ENCODE results near the gene PRRC2A.

PRRC2A gene

GRCh38 chr6:31620586-31621319 lies at the start of gene PRRC2A:
Gene PRRC2A, plus strand, starts transcription at chr6:31620715. Its CDS starts 2,075 bp downstream, at chr6:31622790.
- peak; percentile 99 for DNase-seq

- peak; percentile 80 for DNase-seq
These were observed 48.2 kb upstream of the PRRC2A start, which contains the start of gene LTA for GRCh38 chr6:31572041-31572911. Gene LTA, plus strand, starts transcription at chr6:31572289. Its CDS starts 454 bp downstream, at chr6:31572743.

- no peak for DNase-seq
These were observed 47.0 kb upstream of the PRRC2A start for GRCh38 chr6:31573239-31574105.

DNA sequence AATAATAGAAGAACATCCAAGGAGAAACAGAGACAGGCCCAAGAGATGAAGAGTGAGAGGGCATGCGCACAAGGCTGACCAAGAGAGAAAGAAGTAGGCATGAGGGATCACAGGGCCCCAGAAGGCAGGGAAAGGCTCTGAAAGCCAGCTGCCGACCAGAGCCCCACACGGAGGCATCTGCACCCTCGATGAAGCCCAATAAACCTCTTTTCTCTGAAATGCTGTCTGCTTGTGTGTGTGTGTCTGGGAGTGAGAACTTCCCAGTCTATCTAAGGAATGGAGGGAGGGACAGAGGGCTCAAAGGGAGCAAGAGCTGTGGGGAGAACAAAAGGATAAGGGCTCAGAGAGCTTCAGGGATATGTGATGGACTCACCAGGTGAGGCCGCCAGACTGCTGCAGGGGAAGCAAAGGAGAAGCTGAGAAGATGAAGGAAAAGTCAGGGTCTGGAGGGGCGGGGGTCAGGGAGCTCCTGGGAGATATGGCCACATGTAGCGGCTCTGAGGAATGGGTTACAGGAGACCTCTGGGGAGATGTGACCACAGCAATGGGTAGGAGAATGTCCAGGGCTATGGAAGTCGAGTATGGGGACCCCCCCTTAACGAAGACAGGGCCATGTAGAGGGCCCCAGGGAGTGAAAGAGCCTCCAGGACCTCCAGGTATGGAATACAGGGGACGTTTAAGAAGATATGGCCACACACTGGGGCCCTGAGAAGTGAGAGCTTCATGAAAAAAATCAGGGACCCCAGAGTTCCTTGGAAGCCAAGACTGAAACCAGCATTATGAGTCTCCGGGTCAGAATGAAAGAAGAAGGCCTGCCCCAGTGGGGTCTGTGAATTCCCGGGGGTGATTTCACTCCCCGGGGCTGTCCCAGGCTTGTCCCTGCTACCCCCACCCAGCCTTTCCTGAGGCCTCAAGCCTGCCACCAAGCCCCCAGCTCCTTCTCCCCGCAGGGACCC lies 46.1 kb upstream of the PRRC2A start:
- peak; percentile 46 for DNase-seq

DNA sequence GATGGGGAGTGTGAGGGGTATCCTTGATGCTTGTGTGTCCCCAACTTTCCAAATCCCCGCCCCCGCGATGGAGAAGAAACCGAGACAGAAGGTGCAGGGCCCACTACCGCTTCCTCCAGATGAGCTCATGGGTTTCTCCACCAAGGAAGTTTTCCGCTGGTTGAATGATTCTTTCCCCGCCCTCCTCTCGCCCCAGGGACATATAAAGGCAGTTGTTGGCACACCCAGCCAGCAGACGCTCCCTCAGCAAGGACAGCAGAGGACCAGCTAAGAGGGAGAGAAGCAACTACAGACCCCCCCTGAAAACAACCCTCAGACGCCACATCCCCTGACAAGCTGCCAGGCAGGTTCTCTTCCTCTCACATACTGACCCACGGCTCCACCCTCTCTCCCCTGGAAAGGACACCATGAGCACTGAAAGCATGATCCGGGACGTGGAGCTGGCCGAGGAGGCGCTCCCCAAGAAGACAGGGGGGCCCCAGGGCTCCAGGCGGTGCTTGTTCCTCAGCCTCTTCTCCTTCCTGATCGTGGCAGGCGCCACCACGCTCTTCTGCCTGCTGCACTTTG lies 45.1 kb upstream of the PRRC2A start, which contains the start of gene TNF:
TSS of gene TNF (plus strand) at position 231 of the 567 bp plus-strand sequence. CDS start at position 408, 177 bp downstream.
- peak; percentile 82 for DNase-seq

DNA sequence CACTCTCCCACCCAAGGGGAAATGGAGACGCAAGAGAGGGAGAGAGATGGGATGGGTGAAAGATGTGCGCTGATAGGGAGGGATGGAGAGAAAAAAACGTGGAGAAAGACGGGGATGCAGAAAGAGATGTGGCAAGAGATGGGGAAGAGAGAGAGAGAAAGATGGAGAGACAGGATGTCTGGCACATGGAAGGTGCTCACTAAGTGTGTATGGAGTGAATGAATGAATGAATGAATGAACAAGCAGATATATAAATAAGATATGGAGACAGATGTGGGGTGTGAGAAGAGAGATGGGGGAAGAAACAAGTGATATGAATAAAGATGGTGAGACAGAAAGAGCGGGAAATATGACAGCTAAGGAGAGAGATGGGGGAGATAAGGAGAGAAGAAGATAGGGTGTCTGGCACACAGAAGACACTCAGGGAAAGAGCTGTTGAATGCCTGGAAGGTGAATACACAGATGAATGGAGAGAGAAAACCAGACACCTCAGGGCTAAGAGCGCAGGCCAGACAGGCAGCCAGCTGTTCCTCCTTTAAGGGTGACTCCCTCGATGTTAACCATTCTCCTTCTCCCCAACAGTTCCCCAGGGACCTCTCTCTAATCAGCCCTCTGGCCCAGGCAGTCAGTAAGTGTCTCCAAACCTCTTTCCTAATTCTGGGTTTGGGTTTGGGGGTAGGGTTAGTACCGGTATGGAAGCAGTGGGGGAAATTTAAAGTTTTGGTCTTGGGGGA lies 44.4 kb upstream of the PRRC2A start:
- no peak for DNase-seq

GRCh38 chr6:31576897-31577578 lies 43.5 kb upstream of the PRRC2A start:
- DNase-seq, result peak; percentile 37

- DNase-seq, result no peak
These were observed 42.9 kb upstream of the PRRC2A start for GRCh38 chr6:31577579-31577966.

DNA sequence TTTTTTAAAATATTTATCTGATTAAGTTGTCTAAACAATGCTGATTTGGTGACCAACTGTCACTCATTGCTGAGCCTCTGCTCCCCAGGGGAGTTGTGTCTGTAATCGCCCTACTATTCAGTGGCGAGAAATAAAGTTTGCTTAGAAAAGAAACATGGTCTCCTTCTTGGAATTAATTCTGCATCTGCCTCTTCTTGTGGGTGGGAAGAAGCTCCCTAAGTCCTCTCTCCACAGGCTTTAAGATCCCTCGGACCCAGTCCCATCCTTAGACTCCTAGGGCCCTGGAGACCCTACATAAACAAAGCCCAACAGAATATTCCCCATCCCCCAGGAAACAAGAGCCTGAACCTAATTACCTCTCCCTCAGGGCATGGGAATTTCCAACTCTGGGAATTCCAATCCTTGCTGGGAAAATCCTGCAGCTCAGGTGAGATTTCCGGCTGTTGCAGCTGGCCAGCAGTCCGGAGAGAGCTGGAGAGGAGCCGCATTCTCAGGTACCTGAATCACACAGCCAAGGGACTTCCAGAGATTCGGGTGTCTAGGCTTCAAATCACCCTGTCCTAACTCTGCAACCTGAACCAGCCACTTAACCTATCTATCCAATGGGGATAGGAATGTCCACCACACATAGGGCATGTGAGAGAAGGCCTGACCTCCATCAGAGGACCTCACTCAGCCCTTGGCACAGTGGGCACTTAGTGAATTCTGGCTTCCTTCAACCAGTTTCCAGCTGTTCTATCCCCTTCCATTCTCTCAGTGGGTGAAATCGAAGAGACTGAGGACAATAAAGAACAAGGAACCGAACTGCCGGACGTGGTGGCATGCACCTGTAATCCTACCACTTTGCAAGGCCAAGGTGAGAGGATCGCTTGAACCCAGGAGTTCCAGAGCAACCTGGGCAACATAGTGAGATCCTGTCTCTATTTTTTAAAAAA lies 42.1 kb upstream of the PRRC2A start:
- no peak for DNase-seq

GRCh38 chr6:31579119-31579505 lies 41.4 kb upstream of the PRRC2A start:
- no peak for DNase-seq

- peak; percentile 22 for DNase-seq
These were observed 40.7 kb upstream of the PRRC2A start for GRCh38 chr6:31579546-31580437.

DNA sequence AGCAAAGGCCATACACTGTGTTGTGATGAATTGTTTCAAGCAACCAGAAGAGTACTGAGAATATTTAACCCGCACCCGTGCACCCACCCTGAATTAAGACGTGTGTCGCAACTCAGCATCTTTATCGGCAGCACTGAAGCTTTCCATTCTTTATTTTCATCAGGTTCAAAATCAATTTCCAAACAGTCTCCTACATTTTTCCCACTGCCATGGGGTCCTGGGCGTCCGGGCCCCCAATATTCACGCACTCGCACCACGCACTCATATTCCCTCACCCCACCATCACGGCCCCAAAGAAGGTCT lies 40.1 kb upstream of the PRRC2A start:
- DNase-seq, result no peak

DNA sequence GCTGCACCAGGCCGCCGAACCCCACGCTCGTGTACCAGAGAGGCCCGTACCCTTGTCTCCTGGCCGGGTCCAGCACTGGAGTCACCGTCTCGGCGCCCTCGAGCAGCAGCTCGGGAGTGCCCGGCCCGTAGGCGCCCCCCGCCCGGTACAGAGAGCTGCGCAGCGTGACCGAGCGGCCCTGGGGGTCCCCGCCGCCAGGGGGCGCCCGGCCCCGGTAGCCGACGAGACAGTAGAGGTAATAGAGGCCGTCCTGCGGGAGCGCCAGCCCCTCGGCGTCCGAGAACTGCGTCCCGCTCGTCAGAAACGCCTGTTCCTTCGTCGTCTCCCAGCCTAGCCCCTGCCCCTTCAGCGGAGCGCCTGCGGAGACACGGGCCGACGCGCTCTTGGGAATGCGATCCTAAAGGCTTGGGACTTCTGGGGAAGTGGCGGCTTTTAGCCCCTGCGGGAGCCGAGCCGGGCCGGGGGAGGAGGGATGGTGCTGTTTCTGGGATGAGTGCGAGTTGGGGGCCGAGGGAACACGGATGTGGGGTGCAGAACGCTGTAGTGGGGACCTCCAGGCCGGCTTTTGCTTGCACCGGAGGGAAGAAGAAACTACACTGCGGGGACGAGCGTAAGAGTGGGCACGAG lies 39.6 kb upstream of the PRRC2A start:
- peak; percentile 82 for DNase-seq

GRCh38 chr6:31581434-31582229 lies 38.9 kb upstream of the PRRC2A start:
- no peak for DNase-seq

- DNase-seq, result peak; percentile 47
These were observed 38.3 kb upstream of the PRRC2A start, which contains the start of gene LTB for GRCh38 chr6:31582230-31582643. Gene LTB, minus strand, starts transcription at chr6:31582424. Its CDS starts 7 bp downstream, at chr6:31582417.

- DNase-seq, result peak; percentile 16
These were observed 35.0 kb upstream of the PRRC2A start for GRCh38 chr6:31585491-31585890.

Measured in stimulated activated naive CD4-positive, alpha-beta T cell treated with Interleukin-2 at 50 U/mL for 16 hours (primary cell).